Stimulated activated CD4-positive, alpha-beta T cell treated with anti-CD3 and anti-CD28 coated beads, Interleukin-15, amount 100 ng/mL, for 48 hours (primary cell): ENCODE results near the gene TFF2.

ENCODE experiments used
- DNase-seq, 2 donors: peaks; one replicate each; pipeline ENCODE4 v3.0.0-alpha.2; 2020; ENCODE audit warnings: low read depth in 2 of 2

Gene TFF2

DNA sequence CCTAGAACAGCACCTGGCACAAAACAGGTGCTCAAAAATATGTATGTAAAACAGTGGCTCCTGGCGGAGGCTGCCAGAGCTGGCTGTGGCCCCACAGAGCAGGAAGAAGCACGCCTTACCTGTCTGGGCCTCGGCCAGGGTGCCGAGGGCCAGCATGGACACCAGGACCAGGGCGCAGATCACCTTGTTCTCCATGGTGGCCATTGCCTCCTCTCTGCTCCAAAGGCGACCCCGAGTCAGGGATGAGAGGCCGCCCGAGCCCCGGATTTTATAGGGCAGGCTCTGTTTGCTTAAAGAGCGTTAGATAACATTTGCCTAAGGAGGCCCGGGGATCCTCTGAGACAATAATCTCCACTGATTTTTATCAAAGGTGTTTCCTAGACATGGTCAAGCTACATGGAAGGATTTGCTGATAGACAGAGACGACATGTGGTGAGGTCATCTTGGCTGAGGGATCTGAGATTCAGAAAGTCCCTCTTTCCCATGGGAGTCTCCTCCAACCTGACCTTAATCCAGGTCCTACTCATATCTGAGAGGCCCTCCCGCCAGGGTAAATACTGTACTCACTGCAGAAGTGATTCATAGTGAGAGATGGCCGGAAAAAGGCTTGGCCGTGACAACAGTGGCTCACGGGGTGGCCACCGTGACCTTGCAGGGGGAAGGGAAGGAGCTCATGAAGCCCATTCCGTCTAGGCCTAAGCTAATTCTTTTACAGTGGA, 15.7 kb upstream of the TFF2 start, which contains the start of gene TFF1:
TSS of gene TFF1 (minus strand) at position 244 of the 719 bp plus-strand sequence. CDS start at position 204, 40 bp downstream.
- no peak for DNase-seq

DNA sequence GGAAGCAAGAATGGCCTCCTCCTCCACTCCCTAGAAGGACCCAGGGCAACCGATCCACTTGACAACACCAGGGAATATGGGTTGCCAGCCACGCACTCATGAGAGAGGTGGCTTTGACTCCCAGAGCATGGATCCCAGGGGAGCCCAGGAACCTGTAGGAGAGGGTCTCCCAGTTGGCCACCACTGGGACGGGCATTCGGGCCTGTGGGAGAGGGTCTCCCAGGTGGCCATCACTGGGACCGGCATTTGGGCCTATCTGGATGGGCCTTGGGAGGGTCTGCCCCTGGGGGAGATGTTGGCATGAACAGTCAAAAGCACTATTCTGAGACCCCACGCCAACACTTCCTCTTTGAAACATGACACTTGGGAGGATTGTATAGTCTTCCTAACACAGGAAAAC, 15.0 kb upstream of the TFF2 start:
- no peak for DNase-seq

DNA sequence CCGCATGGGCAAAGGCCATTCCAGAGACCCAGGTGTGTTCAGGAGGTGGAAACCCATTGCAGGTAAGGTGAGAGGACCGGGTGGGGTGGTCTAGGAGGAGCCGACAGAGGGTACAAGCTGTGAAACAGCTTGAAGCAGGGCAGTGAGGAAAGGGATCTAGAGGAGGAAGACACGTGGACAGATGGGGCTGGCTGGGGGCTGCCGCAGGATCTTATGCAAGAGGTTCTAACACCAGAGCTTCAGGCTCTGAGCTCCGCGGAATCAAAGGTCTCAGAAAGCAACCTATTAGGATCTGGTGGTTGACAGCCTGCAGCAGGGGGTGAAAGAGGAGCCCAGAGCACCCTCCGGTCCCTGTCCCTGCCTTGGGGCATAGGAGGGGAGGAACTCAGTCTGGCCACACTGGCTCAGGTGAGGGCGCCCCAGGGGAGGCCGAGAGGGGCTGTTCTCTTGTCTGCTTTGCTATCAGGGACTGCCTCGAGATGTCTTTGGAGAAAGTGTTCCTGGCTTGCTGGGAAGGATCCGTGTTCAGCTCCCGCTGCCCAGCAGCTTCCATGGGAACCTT, 13.6 kb upstream of the TFF2 start:
- DNase-seq = no peak

- DNase-seq = no peak
Observed at GRCh38 chr21:42363312-42363711, 12.5 kb upstream of the TFF2 start.

GRCh38 chr21:42362700-42363099, 11.9 kb upstream of the TFF2 start:
- DNase-seq = no peak

- no peak for DNase-seq
Observed at GRCh38 chr21:42362198-42362597, 11.4 kb upstream of the TFF2 start.

DNA sequence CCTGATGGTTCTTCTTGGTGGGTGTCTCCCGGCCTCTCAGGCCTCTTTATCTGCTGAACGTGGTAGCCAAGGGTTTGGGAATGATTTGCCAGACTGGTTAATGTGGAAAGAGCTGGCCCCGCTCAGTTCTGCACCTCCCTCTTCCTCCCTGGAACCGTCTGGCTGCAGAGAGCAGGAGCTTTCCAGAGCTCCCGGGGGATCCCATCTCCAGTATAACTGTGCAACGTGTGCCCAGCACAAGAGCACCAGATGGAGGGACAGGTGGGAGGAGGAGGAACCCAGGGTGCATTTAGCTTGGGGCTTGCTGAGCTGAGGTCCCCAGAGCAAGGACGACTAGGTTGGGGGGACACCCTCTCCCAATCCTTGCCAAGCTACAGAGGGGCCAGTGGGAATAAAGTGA, 10.5 kb upstream of the TFF2 start:
- no peak for DNase-seq

- peak in 1 of 2 donors; percentile 25 for DNase-seq
Observed at GRCh38 chr21:42360317-42360716, 9.5 kb upstream of the TFF2 start.

GRCh38 chr21:42358937-42359336, 8.1 kb upstream of the TFF2 start:
- no peak for DNase-seq

DNA sequence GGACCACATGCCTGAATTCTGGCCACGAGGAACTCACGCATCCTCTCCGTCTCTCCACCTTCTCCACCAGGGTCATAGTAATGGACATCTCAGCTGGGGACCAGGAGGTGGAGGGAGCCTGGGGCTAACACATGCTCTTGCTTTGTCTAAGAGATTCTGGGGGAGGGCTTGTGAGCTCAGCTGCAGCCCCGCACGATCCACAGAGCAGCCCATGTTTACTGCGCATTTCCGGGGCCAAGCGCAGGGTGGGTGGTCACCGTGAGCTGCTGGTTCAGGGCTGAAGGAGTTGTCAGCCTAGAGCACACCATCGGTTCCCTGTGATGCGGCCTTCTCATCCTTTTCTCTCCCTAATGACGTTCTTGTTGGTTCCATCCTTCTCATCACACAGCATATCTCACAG, 7.5 kb upstream of the TFF2 start:
- DNase-seq = no peak

DNA sequence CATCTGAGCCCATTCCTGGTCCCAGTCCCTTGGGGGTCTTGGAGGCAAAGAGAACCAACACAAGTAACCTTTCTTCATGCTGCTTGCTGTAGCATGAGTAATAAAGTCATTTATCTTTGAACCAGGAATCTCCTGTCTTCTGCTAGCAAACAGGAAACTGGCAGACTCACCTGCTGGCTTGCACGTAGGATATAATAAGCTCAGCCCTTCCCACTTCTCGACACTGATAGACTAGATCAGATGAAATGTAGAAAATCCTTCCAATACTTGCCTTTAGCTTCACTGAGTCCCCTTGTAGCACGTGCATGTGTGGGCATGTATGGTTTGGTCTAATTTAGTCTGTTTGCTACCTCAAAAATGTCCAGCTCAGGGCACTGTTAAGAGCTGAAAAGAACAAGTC, 6.5 kb upstream of the TFF2 start:
- DNase-seq = no peak

DNA sequence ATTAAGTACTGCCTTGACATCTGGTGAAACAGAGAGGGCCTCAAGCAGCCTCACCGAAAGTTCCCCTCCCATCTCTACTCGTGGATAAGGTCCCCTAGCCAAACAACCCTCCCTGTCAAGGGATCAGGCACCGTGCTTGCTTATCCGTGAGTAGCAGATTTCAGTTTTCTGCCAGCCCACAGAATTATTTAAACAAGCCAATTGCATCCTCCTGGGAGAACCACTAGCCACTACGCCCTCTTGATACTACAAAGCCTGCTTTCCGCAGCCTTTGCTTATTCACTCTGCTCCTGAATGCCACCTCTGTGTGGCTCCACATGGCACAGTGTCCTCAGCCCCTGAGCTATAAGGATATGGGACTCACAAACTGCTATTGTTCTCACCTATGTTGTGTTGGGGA, 5.9 kb upstream of the TFF2 start:
- DNase-seq = no peak

DNA sequence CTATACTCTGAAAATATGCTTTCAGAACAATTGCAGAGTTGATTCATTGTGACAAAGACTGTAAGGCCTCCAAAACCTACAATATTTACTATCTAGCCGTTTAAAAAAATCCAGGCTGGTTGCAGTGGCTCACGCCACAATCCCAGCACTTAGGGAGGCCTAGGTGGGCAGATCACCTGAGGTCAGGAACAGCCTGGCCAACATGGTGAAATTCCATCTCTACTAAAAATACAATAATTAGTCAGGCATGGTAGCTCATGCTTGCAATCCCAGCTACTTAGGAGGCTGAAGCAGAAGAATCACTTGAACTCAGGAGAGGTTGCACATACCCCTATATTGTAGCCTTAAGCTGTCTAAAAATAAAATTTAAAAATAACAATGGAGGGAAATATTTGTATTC, 5.3 kb upstream of the TFF2 start:
- no peak for DNase-seq

GRCh38 chr21:42353623-42354022, 2.8 kb upstream of the TFF2 start:
- DNase-seq = no peak

GRCh38 chr21:42352441-42353095, 1.8 kb upstream of the TFF2 start:
- DNase-seq = no peak

DNA sequence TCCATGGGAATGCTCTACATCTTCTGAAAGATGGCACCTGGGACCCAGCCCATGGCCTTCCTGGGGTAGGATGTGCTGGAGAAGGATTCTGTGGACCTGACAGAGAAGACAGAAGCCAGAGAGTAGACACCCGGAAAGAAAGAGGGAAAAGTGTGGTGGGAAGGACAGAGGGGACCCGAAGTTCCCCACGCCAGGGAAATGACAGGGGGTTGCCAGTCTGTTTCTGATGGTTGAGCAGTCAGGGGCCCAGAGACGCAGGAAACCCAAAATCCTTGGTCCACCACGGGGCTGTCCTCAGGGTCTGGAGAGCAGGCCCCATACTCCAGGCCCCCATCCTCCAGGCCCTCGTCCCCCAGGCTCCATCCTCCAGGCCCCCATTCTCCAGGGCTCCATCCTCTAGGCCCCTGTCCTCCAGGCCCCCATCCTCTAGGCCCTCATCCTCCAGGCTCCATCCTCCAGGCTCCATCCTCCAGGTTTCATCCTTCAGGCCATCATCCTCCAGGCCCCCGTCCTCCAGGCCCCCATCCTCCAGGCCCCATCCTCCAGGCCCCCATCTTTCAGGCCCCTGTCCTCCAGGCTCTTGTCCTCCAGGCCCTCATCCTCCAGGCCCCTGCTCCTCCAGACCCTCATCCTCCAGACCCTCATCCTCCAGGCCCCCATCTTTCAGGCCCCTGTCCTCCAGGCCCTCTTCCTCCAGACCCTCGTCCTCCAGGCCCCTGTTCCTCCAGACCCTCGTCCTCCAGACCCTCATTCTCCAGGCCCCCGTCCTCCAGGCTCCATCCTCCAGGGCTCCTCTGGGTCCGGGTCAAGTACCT, 1.0 kb upstream of the TFF2 start:
- DNase-seq = no peak

- DNase-seq = no peak
Observed at GRCh38 chr21:42350318-42350910, 380 bp downstream of the TFF2 start.

DNA sequence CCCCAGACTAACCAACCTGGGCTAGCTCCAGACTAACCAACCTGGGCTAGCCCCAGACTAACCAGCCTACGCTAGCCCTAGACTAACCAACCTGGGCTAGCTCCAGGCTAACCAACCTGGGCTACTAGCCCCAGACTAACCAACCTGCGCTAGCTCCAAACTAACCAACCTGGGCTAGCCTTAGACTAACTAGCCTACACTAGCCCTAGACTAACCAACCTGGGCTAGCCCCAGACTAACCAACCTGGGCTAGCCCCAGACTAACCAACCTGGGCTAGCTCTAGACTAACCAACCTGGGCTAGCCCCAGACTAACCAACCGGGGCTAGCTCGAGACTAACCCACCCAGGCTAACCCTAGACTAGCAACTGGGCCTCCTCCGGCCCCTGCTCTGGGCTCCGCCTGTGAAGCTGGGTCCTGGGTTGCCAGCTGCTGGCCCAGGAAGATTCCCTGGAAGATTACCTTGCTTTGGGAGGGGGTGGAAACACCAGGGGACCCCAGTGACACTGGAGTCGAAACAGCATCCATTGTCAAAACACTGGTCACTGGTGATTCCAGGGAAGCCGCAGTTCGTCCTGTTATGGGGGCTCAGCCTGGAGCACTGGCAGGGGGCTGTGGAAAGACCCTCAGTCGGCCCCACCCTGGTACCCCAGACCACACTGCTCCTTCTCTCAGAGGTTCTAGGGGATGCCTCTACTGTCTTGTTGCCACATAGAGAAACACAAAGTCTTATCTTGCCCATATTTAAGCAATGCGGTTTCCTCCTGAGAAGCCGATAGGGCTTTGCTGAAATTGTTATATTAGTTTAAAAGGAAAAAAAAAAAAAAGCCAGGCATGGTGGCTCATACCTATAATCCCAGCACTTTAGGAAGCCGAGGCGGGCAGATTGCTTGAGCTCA, 1.1 kb downstream of the TFF2 start:
- DNase-seq = no peak

DNA sequence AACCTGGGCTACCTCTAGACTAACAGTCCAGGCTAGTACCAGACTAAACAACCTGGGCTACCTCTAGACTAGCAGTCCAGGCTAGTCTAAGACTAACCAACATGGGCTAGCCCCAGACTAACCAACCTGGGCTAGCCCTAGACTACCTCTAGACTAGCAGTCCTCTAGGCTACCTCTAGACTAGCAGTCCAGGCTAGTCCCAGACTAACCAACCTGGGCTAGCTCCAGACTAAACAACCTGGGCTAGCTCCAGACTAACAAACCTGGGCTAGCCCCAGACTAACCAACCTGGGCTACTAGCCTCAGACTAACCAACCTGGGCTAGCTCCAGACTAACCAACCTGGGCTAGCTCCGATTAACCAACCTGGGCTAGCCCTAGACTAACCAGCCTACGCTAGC, 2.0 kb downstream of the TFF2 start:
- DNase-seq = no peak

DNA sequence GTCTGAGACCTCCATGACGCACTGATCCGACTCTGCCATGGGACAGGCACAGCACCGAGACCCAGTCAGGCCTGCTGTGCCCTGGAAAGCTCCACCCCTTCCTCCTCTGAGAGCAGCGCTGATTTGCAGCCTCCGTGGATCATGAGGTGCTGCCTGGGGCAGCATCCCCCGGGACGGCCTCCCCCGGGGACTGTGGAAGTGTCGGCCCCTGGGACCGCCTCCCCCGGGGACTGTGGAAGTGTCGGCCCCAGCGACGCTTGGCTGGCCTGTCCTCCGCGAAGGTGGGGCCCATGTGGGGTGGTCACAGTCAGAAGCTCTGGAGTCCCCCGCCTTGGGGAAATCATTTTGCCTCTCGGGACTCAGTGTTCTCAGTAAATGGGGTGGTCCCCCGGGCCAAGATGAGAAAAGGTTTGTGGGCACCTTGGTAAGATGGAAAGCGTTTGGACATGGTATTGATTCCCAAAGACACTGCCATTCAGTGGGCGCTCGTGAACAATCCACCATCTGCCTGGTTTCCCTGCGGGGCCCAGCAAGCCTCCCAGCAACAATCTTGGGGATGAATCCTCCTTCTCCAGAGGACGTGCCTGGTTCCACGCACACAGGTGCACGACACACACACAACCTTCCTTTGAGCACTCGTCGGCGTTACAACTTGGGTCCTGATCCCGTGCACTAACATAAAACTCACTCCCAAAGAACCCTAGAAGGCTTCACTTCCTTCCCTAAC, 3.0 kb downstream of the TFF2 start:
- no peak for DNase-seq
